Stimulated activated CD4-positive, alpha-beta T cell treated with anti-CD3 and anti-CD28 coated beads, Interleukin-15, amount 100 ng/mL, for 48 hours (primary cell): Measurements from ENCODE around the gene AVL9.
"Not testable (repeated sequence)": the region's sequence is repeated elsewhere in the genome, so short reads cannot be mapped to it uniquely, and the experiment has no call there.

Source experiments
- DNase-seq, 2 donors: peaks; one replicate each; pipeline ENCODE4 v3.0.0-alpha.2; 2020; ENCODE audit warnings: low read depth in 2 of 2

AVL9 gene

DNA sequence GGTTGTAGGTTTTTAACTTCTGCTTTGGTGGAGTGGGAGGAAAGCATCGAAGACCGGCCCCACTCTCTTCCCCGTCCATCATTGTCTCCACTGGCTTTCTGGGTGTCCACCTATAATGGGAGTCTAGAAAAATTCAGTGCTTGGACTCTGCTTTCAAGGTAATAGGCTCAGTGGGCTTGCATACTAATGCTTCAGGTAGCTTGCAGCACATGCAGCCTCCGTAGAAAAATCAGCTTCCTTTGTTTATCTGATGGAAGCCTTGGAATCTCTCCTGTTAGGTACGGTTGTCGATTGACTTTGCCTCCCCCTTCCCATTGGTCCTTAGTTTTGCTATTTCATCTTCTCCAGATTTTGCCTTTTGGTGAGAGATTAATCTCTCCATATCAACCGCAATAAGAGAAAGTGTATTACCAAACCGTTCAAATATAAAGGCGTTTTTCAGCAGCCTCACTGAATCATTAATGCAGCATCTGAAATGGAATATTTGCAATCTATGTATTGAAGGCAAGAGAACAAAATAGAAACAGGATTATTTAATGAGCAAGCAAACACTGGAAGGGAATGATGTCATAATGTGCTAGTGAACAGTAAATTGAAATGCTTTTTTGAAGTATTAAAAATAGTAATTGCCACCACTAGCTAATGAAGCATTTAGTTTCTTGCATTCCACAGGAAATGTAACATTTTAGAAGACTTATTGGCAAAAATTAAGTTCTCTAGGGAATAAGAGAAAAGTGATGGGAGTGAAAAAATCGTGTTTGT is 944 bp downstream of the AVL9 start:
- no peak for DNase-seq

DNA sequence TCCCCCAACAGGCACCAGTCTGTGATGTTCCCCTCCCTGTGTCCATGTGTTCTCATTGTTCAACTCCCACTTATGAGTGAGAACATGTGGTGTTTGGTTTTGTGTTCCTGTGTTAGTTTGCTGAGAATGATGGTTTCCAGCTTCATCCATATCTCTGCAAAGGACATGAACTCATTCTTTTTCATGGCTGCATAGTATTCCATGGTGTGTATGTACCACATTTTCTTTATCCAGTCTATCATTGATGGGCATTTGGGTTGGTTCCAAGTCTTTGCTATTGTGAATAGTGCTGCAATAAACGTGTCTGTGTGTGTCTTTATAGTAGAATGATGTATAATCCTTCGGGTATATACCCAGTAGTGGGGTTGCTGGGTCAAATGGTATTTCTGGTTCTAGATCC is 4.5 kb downstream of the AVL9 start:
- DNase-seq: not testable (repeated sequence)

DNA sequence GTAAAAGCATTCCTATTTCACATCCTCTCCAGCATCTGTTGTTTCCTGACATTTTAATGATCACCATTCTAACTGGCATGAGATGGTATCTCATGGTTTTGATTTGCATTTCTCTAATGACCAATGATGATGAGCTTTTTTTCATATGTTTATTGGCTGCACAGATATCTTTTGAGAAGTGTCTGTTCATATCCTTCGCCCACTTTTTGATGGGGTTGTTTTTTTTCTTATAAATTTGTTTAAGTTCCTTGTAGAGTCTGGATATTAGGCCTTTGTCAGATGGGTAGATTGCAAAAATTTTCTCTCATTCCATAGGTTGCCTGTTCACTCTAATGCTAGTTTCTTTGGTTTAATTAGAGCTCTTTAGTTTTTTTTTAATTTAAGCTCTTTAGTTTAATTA is 4.9 kb downstream of the AVL9 start:
- DNase-seq: not testable (repeated sequence)

DNA sequence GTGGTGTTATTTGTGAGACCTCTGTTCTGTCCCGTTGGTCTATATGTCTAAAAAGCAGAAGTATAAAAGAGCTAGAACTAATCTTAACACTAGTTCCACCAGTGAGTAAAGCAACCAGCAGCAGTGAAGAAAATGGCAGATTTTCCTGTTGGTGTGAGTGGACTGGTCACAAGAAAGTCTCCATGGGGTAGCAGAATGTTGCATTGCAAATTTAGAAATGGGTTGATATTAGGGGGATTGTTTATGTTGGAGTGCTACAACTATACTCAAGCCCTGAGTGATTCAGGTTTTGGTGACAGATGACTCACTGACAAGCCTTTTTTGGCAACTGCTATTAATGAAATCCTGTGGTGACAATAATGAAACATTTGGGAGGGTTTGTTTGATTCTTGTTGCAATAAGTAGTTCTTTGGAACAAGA is 5.6 kb downstream of the AVL9 start:
- no peak for DNase-seq

GRCh38 chr7:32501522-32501921 is 6.2 kb downstream of the AVL9 start:
- no peak for DNase-seq

DNA sequence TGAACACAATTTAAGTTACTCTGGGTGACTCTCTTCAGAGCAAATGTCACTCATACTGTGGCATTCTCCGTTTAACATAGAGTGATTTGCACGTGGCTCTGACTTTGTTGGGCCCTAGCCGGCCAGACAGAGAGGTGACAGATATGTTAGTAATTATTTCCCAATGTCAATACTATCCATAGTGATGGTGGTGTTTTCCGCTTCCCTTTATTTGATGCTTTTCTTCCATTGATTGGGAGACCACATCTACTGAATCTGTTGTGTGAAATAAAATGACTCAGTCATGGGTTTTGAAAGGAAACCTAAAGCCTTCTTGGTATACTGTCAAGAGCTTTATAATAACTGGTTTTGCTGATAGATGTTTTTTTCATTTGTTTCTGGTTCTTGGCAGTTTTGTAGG is 7.4 kb downstream of the AVL9 start:
- no peak for DNase-seq

- DNase-seq: no peak
Measured at GRCh38 chr7:32506266-32507054, 11.2 kb downstream of the AVL9 start.

GRCh38 chr7:32507414-32507813 is 12.1 kb downstream of the AVL9 start:
- no peak for DNase-seq

GRCh38 chr7:32511791-32512190 is 16.5 kb downstream of the AVL9 start:
- DNase-seq: no peak

DNA sequence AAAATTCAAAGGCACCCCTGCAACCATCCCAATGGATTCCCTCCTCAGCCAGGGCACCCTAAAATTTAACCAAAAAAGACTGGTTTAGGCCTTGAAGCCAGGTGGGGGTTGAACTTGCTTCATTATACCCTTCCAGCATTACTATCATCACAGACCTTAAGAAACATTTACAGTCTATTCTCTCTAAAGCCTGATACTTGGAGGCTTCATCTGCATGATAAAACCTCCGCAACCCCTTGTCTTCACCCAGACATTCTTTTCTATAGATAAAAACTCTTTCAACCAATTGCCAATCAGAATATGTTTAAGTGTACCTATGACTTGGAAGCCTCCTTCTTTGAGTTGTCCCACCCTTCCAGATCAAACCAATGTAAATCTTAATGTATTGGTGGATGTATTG is 17.9 kb downstream of the AVL9 start:
- DNase-seq: no peak

DNA sequence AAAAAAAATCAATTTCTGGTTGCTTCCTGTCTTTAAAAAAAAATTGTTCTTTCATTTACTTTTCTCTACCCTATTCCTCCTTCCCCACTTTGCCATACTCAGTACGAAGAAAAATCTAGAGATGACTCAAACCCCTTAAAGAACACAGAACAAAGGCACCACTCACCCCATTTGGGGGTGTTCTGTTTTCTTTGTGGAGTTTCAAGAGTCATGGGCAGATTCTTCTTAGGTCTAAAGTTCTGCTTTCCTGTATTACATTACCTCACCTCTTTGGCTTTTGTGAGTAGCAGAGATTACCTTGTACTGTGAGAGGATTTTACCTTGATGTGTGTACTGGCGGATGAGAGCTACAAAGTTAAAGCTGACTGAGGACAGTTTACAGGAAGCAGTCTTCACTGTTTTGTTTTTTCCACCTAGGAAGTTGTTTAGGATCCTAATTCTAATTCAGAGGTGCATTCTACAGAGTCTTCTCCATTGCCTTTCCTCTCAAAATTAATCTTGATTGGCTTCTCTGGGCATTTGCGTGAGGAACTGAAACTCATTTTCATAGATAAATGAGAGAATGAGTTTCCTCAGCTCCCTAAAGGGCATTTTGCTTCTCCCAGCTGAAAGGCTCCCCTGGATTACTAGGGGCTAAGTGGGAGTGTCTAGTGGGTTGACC is 20.7 kb downstream of the AVL9 start:
- no peak for DNase-seq

DNA sequence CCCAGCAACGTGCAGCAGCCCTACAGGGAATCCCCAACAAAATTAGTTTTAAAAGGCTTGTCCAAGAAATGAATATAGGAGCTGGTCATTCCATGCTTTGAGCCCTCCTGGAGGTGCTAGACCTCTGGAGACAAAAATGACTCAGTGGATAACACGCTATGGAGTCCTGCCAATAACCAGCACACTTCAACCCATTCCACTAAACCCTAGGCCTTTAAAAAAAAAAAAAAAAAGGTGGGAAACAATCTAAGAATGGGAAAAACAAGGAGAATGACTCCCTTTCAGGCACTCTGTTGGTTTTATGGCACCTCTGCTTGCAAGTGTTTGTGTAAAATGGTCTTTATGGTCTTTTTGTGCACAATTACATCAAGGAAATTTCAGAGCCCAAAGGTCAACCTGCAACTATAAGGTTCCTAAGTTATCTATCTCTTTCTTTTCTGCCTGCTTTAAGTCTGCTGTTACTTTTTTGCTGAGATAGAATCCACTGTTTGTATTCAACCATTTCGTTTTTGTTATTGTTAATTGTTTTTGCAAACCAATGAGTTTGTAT is 21.3 kb downstream of the AVL9 start:
- DNase-seq: no peak

- DNase-seq: no peak
Measured at GRCh38 chr7:32518534-32519140, 23.3 kb downstream of the AVL9 start.

- DNase-seq: no peak
Measured at GRCh38 chr7:32519763-32520162, 24.5 kb downstream of the AVL9 start.

DNA sequence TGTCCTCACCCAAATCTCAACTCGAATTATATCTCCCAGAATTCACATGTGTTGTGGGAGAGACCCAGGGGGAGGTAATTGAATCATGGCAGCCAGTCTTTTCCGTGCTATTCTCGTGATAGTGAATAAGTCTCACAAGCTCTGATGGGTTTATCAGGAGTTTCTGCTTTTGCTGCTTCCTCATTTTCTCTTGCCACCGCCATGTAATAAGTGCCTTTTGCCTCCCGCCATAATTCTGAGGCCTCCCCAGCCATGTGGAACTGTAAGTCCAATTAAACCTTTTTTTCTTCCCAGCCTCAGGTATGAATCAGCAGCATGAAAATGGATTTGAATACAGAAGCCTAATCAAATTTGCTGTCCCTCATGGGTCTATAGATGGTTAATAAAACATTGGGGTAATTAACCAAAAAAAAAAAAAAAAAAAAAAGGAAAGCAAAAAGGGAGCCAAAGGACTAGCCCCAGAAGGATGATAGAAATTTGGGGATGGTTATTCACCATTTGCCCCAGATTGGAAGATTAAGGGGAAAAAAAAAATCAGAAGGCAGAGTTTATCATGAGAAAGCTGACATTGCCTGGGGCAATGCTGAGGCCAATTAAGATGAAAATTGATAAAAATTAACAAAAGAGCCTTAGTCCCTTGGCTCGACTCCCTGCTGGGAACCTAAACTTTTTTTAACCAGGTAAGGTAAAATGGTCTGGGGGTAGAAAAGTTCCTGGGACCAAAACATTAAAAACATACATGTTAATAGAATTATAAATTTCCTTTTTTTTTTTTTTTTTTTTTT is 27.6 kb downstream of the AVL9 start:
- no peak for DNase-seq

DNA sequence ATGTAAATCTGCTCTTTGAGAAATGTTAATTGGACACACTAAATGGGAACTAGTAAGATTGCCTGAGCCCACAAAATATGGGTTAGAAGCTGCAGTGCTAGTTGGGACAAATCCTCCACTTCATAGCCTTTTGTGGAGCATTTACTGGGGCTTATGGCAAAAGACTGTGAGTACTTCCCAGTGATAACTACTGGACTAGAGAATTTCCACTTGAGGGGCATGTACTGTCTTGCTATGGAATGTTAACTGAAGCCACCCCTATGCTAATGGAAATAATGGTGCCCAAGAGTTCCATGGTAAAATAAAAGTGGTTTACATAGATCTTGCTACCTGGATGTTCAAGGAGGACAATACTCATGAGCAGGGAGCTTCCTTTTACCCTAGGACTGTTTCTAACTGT is 29.3 kb downstream of the AVL9 start:
- no peak for DNase-seq

GRCh38 chr7:32525839-32526238 is 30.6 kb downstream of the AVL9 start:
- no peak for DNase-seq

DNA sequence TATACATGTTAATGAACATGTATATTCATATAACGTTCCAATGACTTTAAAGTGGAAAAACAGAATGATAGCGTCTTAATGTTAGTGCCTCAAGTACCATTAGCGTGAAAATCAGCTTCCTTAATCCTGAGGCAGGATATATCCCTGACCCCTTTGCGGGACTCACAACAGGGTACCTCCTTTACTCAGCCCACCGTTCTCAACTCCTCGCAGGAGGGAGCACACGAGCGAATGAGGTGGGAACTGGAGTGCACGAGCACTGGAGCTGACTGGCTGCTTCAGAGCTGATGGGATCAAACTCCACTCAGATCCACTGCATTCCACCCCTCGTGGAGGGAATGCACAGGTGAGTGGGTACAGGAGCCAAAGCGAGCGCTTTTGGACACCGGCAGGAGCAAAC is 36.1 kb downstream of the AVL9 start:
- no peak for DNase-seq

GRCh38 chr7:32532086-32532485 is 36.8 kb downstream of the AVL9 start:
- no peak for DNase-seq

DNA sequence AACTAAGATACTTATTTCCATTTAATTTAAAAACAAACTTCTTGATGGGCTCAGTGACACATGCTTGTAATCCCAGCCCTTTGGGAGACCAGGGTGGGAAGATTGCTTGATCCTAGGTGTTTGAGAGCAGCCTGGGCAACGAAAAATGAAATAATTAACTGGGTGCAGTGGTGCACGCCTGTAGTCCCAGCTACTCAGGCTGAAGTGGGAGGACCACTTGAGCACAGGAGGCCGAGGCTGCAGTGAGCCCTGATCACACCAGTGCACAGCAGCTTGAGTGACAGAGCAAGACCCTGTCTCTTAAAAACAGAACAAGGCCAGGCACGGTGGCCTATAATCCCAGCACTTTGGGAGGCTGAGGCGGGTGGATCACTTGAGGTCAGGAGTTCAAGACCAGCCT is 37.4 kb downstream of the AVL9 start:
- DNase-seq: no peak
